GM23248 (cell line): ENCODE data around the gene C1D.

Experiments
- EZH2 ChIP-seq: fragments of 200-600 bp; sonication (generic); IDR thresholded peaks from 2 replicates; pipeline ENCODE4 v1.6.1; 2018; ENCODE audit warnings: antibody characterized with exemption, mild to moderate bottlenecking; ENCODE audit not compliant: insufficient read depth, poor library complexity, severe bottlenecking
- EZH2phosphoT487 ChIP-seq: fragments of 200-600 bp; sonication (generic); IDR thresholded peaks from 2 replicates; pipeline ENCODE4 v1.6.1; 2018; ENCODE audit warnings: antibody characterized with exemption, moderate library complexity, mild to moderate bottlenecking, low read depth; ENCODE audit not compliant: insufficient read depth

- no peak for TF ChIP-seq EZH2
- TF ChIP-seq EZH2phosphoT487, result no peak
Measured at GRCh38 chr2:68031043-68031442, 31.8 kb downstream of the C1D start.
